GM04503 (cell line): Measurements from ENCODE around the gene GRP.
A peak's percentile ranks its signal among the peaks of the same experiment; 100 is the strongest.

Experiments
- DNase-seq: peaks from one replicate; pipeline ENCODE4 v3.0.0-alpha.2; 2012; ENCODE audit warnings: low read depth

The GRP gene

GRCh38 chr18:59219672-59220163 is at the start of gene GRP:
Gene GRP, plus strand, starts transcription at chr18:59220158. Its CDS starts 108 bp downstream, at chr18:59220266.
- DNase-seq = no peak

DNA sequence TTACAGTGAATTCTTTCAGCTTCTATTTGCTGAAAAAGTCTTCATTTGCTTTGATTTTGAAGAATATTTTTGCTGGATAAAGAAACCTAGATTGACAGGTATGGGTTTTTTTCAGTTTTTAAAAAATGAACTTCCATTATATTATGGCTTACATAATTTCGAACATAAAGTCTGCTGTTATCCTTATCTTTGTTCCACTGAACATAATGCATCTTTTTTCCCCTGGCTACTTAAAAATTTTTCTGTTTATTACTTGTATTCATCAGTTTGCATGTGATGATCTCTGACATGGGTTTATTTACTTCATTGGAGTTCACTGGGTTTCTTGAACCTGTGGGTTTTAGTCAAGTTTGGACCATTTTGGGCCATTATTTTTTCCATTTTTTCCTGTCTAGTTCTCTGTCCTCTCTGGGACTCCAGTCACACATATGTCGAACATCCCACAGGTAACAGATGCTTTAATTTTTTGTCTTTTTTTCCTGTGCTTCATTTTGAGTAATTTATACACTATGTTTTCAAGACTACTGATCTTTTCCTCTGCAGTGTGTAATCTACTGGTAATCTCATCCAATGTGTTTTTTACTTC is 47.2 kb upstream of the GRP start:
- DNase-seq = no peak

GRCh38 chr18:59177485-59177884 is 42.5 kb upstream of the GRP start:
- no peak for DNase-seq

- DNase-seq = peak; percentile 64
Measured at GRCh38 chr18:59180150-59180845, 39.7 kb upstream of the GRP start.

DNA sequence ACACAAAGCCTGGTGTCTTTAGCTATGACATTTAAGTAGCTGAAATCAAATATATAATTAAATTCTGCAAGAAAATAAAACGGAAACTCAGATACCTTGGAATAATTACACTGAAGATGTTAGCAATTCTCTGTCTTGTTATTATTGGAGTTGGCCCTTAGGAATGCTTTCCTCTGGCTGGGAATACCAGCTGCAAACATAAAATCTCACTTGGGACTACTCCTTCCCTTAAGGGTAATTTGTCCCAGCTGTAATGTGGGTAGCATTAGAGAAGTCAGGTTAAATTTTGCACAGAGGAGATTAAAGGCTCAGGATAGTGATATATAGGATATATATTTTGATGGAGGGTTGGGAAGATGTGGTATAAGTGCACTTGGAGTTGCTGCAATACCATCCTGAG is 37.3 kb upstream of the GRP start:
- DNase-seq = no peak

- no peak for DNase-seq
Measured at GRCh38 chr18:59189008-59189407, 30.9 kb upstream of the GRP start.

- no peak for DNase-seq
Measured at GRCh38 chr18:59189746-59190145, 30.2 kb upstream of the GRP start.

- no peak for DNase-seq
Measured at GRCh38 chr18:59196161-59196725, 23.7 kb upstream of the GRP start.

DNA sequence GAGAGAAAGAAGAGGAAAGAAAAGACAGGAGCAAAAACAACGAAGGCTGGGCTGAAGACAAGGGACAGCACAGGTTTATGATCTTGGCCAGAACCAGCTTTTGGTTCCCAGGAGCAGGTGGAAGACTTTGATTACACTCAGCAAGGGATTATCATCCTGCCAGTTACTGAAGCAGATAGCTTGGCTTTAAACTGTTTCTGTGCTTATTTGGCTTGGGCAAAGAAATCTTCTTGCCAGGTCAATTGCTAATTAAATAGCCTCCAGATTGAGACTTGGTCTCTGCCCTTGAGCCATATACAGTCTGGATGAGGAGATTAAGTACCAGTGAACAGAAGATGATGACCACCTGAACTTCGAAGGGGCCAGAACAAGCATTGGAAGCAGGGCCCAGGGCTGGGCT is 22.3 kb upstream of the GRP start:
- DNase-seq = no peak

- no peak for DNase-seq
Measured at GRCh38 chr18:59198215-59198614, 21.7 kb upstream of the GRP start.

- no peak for DNase-seq
Measured at GRCh38 chr18:59200787-59201186, 19.2 kb upstream of the GRP start.

- DNase-seq = no peak
Measured at GRCh38 chr18:59202258-59202820, 17.6 kb upstream of the GRP start.

GRCh38 chr18:59207506-59207905 is 12.5 kb upstream of the GRP start:
- no peak for DNase-seq

DNA sequence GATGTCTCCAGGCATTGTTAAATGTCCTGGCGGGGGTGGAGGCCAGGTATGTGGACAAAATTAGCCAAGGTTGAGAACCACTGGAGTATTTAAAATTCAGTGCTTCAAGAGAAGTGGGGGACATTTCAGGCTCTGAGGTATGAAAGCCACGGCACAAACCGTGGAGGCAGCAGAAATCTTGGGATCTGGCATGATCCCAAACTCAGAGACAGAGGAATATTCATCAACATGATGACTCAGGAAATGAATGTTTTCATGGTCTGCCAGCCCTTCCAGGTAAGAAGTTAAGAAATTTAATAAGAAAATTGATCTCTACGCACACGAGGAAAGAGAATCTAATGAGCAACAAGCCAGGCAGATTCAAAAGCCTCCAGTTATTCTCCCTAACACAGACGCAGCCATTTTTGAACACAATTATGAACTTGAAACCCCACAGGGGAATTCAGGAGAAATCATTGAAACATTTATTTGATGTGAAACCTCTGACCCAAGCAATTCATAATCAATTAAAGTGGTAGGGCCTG is 11.3 kb upstream of the GRP start:
- no peak for DNase-seq

DNA sequence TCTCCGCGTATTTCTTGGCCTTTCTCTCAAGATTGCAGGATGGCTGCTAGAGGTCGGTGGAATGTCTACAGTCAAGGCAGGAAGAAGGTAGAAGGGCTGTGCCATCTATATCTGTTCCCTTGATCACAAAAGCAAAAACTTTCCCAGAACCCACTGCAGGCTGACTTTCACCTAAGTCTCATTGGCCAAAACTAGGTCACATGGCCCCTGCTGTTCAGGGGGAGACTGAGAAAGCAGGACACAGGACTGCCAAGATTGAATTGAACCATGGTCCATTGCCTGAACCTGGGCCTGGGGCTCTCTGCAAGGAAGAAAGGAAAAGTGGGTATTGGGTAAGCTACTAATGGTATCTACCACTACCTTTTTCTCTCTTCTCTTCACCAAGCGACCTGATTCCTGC is 9.7 kb upstream of the GRP start:
- no peak for DNase-seq

GRCh38 chr18:59211629-59212028 is 8.3 kb upstream of the GRP start:
- no peak for DNase-seq

DNA sequence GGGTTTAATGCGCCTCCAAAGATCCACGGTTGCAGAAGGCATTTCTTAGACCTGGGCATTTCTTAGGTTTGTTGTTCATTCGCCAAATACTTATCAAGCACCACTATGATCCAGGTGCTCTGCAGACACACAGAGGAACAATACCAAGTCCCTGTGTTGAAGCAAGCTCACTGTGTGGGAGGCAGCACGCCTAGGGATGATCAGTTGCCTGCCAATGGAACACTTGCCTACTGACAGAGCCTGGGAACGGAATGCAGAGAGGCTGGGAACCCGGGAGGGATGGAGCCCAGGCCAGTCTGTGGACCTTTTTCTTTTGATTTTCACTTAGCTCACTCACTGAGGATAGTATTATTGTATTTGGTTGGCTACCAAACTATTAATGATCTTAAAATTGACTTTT is 1.9 kb upstream of the GRP start:
- no peak for DNase-seq

DNA sequence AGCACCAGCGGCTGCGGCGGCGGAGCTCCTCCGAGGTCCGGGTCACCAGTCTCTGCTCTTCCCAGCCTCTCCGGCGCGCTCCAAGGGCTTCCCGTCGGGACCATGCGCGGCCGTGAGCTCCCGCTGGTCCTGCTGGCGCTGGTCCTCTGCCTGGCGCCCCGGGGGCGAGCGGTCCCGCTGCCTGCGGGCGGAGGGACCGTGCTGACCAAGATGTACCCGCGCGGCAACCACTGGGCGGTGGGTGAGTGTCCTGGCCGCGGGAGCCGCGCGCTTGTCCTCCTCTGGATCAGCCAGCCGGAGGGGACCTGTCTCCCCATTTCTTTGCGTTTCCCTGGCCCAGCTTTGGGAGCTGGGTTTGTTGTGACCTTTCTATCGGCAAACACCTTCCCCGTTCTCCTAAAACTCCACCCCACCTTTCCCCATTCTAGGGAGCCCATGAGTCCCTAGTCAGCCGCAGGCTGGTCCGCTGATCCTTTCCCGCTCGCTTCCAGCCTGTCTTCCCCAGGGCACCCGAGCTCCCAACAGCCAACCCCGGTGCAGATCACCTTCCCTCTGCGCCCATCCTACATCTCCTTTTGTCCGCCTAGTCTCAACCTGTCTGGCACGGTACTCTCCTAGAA is 316 bp downstream of the GRP start:
- DNase-seq = no peak

- no peak for DNase-seq
Measured at GRCh38 chr18:59220784-59221765, 1.1 kb downstream of the GRP start.

GRCh38 chr18:59222341-59222740 is 2.4 kb downstream of the GRP start:
- DNase-seq = no peak

GRCh38 chr18:59228351-59228750 is 8.4 kb downstream of the GRP start:
- peak; percentile 68 for DNase-seq
